Measurements from ENCODE around the gene CYP2W1.

DNA sequence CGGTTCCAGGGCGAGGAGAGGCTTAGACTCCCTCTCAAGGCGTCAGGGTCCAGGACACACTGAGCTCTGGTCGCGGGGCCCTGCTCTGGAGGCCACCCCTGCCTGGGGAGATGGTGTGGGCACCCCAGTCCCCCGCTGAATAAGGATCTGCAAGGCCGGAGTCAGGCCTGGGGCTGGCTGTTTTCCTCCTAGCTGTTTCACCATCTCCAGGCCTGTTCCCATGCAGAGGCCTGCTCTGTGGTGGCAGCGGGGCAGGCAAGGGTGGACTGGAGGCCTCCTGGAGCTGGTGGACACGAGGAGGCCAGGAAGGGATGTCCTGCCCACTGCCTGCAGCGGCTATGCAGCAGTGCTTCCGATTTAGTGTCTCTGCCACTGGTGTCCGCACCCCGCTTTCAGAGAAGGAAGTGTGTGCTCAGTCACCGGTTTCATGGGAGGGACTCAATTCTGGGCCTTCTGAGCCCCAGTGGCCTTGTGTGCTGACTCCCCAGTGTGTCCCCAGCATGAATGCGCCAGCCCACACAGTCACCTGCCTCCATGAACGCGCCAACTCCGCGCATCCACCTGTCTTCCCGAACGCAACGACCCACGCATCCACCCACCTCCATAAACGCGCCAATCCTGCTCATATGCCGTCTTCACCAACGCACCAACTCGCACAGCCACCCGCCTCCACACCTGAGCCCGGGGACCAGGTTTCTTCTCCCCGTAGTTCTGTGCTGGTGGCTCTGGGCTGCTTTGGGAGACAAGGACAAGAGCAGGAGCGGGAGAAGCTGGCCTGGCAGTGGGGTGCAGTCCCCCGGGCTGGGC, 46.9 kb downstream of the CYP2W1 start:
- TF ChIP-seq, protein P1, sequence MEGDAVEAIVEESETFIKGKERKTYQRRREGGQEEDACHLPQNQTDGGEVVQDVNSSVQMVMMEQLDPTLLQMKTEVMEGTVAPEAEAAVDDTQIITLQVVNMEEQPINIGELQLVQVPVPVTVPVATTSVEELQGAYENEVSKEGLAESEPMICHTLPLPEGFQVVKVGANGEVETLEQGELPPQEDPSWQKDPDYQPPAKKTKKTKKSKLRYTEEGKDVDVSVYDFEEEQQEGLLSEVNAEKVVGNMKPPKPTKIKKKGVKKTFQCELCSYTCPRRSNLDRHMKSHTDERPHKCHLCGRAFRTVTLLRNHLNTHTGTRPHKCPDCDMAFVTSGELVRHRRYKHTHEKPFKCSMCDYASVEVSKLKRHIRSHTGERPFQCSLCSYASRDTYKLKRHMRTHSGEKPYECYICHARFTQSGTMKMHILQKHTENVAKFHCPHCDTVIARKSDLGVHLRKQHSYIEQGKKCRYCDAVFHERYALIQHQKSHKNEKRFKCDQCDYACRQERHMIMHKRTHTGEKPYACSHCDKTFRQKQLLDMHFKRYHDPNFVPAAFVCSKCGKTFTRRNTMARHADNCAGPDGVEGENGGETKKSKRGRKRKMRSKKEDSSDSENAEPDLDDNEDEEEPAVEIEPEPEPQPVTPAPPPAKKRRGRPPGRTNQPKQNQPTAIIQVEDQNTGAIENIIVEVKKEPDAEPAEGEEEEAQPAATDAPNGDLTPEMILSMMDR (IDR thresholded peaks at IDR 0.05; ENCODE audit: extremely low read depth in 1 of 2, insufficient read depth in 1 of 2, low read depth in 1 of 2, low read length in 2 of 2): no peak
- TF ChIP-seq POLR2A (IDR thresholded peaks at IDR 0.05; ENCODE audit: low read depth, low read length) (no peak), POLR2AphosphoS5 (IDR thresholded peaks at IDR 0.05; ENCODE audit: insufficient read depth, low read depth, low read length) (no peak), EZH2 (IDR thresholded peaks at IDR 0.05; ENCODE audit: borderline replicate concordance, low read depth, low read length, severe bottlenecking) (no peak), MYC (IDR thresholded peaks at IDR 0.05; ENCODE audit: low read depth, low read length) (no peak), GATA2 (IDR thresholded peaks at IDR 0.05; ENCODE audit: insufficient read depth, insufficient read length, low read depth, low read length) (no peak), JUN (IDR thresholded peaks at IDR 0.05; ENCODE audit: borderline replicate concordance, insufficient read depth, insufficient read length, low read depth) (no peak)
- TF ChIP-seq, protein P2, sequence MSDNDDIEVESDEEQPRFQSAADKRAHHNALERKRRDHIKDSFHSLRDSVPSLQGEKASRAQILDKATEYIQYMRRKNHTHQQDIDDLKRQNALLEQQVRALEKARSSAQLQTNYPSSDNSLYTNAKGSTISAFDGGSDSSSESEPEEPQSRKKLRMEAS (IDR thresholded peaks at IDR 0.05; ENCODE audit: insufficient read depth, insufficient read length): no peak

Data from endothelial cell of umbilical vein (primary cell).